Keratinocyte (primary cell): ENCODE results near the gene DDA1. TPM values are rescaled to one million over a fixed set of nuclear protein-coding genes. Genes with fewer than 3 reads are reported as not detected.

Experiments used
- DNase-seq: peaks from one replicate; pipeline ENCODE4 v3.0.0-alpha.2; 2011; ENCODE audit warnings: low read depth, missing footprints, low spot score
- FAIRE-seq: peaks from 2 replicates; lab custom pipeline; 2011; peaks lifted over from hg19 to GRCh38; lab: Jason Lieb, UNC
- H2AFZ ChIP-seq: 2 replicates; pipeline ENCODE4 v1.6.0; 2012; ENCODE audit warnings: low read length, control low read depth, inconsistent platforms; ENCODE audit not compliant: control insufficient read depth
- H3K27ac ChIP-seq: 2 replicates; pipeline ENCODE4 v1.5.1; 2011; ENCODE audit warnings: low read length; ENCODE audit not compliant: control insufficient read depth, insufficient read depth
- H3K27me3 ChIP-seq: 3 replicates; pipeline ENCODE4 v1.6.0; 2011; ENCODE audit warnings: low read length; ENCODE audit not compliant: control insufficient read depth, insufficient read depth; ENCODE audit errors: extremely low read depth
- H3K36me3 ChIP-seq, 2 experiments: 2 replicates in 1 of 2; 3 replicates in 1 of 2; pipeline ENCODE4 v1.5.1; 2011; ENCODE audit warnings: low read length in 2 of 2, mild to moderate bottlenecking in 1 of 2; ENCODE audit not compliant: control insufficient read depth in 2 of 2, insufficient read depth in 2 of 2; ENCODE audit errors: extremely low read depth in 1 of 2
- H3K4me1 ChIP-seq: 3 replicates; pipeline ENCODE4 v1.5.1; 2011; ENCODE audit warnings: low read length; ENCODE audit not compliant: control insufficient read depth, insufficient read depth; ENCODE audit errors: extremely low read depth
- H3K4me2 ChIP-seq: 3 replicates; pipeline ENCODE4 v1.6.0; 2011; ENCODE audit warnings: low read depth, low read length; ENCODE audit not compliant: control insufficient read depth, insufficient read depth; ENCODE audit errors: extremely low read depth
- H3K4me3 ChIP-seq, 3 experiments: fragments of 200-600 bp in 1 of 3; sonication (generic) in 1 of 3; 2 replicates in 2 of 3; 3 replicates in 1 of 3; pipeline ENCODE4 v1.5.1; 2011 to 2016; ENCODE audit warnings: low read length in 3 of 3, mild to moderate bottlenecking in 3 of 3, control low read depth in 2 of 3, inconsistent platforms in 1 of 3, low read depth in 1 of 3, mixed read lengths in 1 of 3, mixed run types in 1 of 3, moderate library complexity in 1 of 3; ENCODE audit not compliant: control insufficient read depth in 2 of 3, insufficient read depth in 2 of 3; ENCODE audit errors: extremely low read depth in 1 of 3
- H3K79me2 ChIP-seq: 2 replicates; pipeline ENCODE4 v1.6.0; 2012; ENCODE audit warnings: low read length; ENCODE audit not compliant: control insufficient read depth, insufficient read depth
- H3K9ac ChIP-seq: 3 replicates; pipeline ENCODE4 v1.6.0; 2011; ENCODE audit warnings: low read length; ENCODE audit not compliant: control insufficient read depth, insufficient read depth; ENCODE audit errors: extremely low read depth
- H3K9me1 ChIP-seq: 3 replicates; pipeline ENCODE4 v1.6.0; 2011; ENCODE audit warnings: low read length; ENCODE audit not compliant: control insufficient read depth, insufficient read depth; ENCODE audit errors: extremely low read depth
- H3K9me3 ChIP-seq: 2 replicates; pipeline ENCODE4 v1.5.1; 2012; ENCODE audit warnings: low read depth, low read length; ENCODE audit not compliant: control insufficient read depth
- H4K20me1 ChIP-seq: 3 replicates; pipeline ENCODE4 v1.6.0; 2011; ENCODE audit warnings: low read length; ENCODE audit not compliant: control insufficient read depth, insufficient read depth; ENCODE audit errors: extremely low read depth
- EZH2 ChIP-seq: IDR thresholded peaks from one replicate; pipeline ENCODE4 v1.6.1; 2012; ENCODE audit warnings: inconsistent platforms, mild to moderate bottlenecking, low read length, moderate library complexity
- dilution Hi-C: fragments of 300-500 bp; cut with MboI; formaldehyde crosslinking; loops from one replicate; pipeline ENCODE4 v1.7.0; 2020; ENCODE audit warnings: low sequenced_read_pairs; ENCODE audit not compliant: extremely low pct_ligation_motif_present
- polyA plus RNA-seq, 5 experiments: library from polyadenylated mRNA; depleted of rRNA in 3 of 5; stranded (reverse) in 3 of 5; stranded (forward) in 1 of 5; unstranded in 1 of 5; fragments of >200 nt; gene quantifications; 1 replicate in 1 of 5; 2 replicates in 3 of 5; 3 replicates in 1 of 5; pipeline versions ENCODE4 v1.2.1 to v1.2.3, GENCODE V29; 2011 to 2012; ENCODE audit warnings: missing spikeins in 2 of 5, low read depth in 1 of 5, low replicate concordance in 1 of 5
- TF ChIP-seq, protein P1 (sequence below), 3 experiments: IDR thresholded peaks in 1 of 3; conservative IDR thresholded peaks in 1 of 3; optimal IDR thresholded peaks in 1 of 3; 2 replicates in 2 of 3; 3 replicates in 1 of 3; pipeline versions ENCODE3 to v1.5.1; 2011; ENCODE audit warnings: low read length in 3 of 3, mild to moderate bottlenecking in 3 of 3, moderate library complexity in 2 of 3, control low read depth in 1 of 3, inconsistent platforms in 1 of 3; ENCODE audit not compliant: insufficient read depth in 2 of 3; ENCODE audit errors: extremely low read depth in 1 of 3

Gene DDA1
- polyA plus RNA-seq, 1 donor (not counting 4 experiments of a cell fraction or from before 2014, with no cell fraction given) = 59.4 TPM

- H3K9ac ChIP-seq = no peak overlapping the region
Measured at GRCh38 chr19:17332360-17332676, 23.0 kb downstream of the DDA1 start.

DNA sequence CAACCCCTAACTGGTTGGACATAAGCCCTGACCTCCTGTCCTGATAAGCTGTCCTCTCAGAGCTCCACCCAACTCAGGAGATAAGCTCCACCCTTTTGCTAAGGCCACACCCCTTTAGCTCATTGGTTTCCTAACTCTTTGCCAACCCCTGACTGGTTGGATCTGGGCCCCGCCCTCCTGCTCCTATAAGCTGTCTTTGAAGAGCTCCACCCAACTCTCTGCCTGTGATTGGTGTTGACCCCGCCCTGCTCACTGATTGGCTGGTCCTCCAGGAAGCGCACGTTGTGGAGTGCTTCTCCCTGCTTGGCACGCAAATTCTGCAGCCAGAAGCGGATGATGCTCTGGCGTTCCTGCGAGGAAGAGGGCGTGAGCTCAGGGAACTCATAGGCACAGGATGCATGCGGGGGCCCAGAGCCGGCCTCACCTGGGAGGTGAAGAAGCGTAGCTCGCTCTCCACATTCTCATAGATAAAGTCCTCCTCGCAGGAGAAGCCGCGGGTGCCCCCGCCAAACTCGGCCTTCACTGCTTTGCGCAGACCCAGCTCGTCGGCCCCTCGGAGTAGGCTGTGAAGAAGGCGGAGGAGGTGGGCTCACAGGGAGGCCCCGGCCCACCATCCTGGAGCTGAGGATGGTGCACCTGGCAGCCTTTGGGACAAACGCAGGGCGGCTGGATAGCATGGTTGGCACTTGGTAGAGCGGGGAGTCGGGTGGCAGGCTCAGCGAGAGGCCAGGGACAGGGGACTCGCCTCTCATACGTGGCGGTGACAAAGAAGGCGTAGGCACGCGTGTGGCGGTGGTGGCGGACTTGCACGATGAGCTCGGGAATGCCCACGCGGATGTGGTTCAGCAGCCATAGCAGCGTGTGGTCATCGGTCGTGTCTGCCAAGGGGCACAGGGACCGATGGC, 23.6 kb downstream of the DDA1 start:
- H3K4me1 ChIP-seq = peaks cover 24% of the 10 kb centered on the region
- H3K27ac ChIP-seq = no peak overlapping the region
- H3K9me3 ChIP-seq = no peaks in the 10 kb centered on the region
- no peak overlapping the region for H3K4me3 ChIP-seq
- no peak overlapping the region for H3K4me2 ChIP-seq
- dilution Hi-C loops = no loop called here
- no peak overlapping the region for H3K9ac ChIP-seq
- no peaks in the 10 kb centered on the region for H4K20me1 ChIP-seq
- peaks cover 25% of the 10 kb centered on the region for H3K27me3 ChIP-seq
- H3K36me3 ChIP-seq = no peaks in the 10 kb centered on the region
- H2AFZ ChIP-seq = no peak overlapping the region
- H3K9me1 ChIP-seq = no peaks in the 10 kb centered on the region
- H3K79me2 ChIP-seq = no peaks in the 10 kb centered on the region
- TF ChIP-seq, protein P1, sequence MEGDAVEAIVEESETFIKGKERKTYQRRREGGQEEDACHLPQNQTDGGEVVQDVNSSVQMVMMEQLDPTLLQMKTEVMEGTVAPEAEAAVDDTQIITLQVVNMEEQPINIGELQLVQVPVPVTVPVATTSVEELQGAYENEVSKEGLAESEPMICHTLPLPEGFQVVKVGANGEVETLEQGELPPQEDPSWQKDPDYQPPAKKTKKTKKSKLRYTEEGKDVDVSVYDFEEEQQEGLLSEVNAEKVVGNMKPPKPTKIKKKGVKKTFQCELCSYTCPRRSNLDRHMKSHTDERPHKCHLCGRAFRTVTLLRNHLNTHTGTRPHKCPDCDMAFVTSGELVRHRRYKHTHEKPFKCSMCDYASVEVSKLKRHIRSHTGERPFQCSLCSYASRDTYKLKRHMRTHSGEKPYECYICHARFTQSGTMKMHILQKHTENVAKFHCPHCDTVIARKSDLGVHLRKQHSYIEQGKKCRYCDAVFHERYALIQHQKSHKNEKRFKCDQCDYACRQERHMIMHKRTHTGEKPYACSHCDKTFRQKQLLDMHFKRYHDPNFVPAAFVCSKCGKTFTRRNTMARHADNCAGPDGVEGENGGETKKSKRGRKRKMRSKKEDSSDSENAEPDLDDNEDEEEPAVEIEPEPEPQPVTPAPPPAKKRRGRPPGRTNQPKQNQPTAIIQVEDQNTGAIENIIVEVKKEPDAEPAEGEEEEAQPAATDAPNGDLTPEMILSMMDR (optimal IDR thresholded peaks at IDR 0.05 in 1 of 3, IDR thresholded peaks at IDR 0.05 in 1 of 3, conservative IDR thresholded peaks at IDR 0.05 in 1 of 3; ENCODE audit: extremely low read depth in 1 of 3, insufficient read depth in 2 of 3, low read length in 3 of 3) = no peak
- TF ChIP-seq EZH2 = no peak
- DNase-seq (no peak), FAIRE-seq (no peak)

More at GRCh38 chr19:17332360-17332676, 23.0 kb downstream of the DDA1 start:
- Histone ChIP-seq H3K79me2 (no peaks in the 10 kb centered on the region), H3K9me1 (no peaks in the 10 kb centered on the region), H3K27ac (no peak overlapping the region), H3K36me3 (no peaks in the 10 kb centered on the region), H2AFZ (no peak overlapping the region), H3K4me1 (peaks cover 23% of the 10 kb centered on the region), H3K27me3 (peaks cover 25% of the 10 kb centered on the region), H3K4me3 (no peak overlapping the region), H3K9me3 (no peaks in the 10 kb centered on the region), H3K4me2 (no peak overlapping the region), H4K20me1 (no peaks in the 10 kb centered on the region)
- DNase-seq = no peak
- FAIRE-seq = no peak
- dilution Hi-C loops = no loop called here
- TF ChIP-seq EZH2 = no peak
- TF ChIP-seq, protein P1 (optimal IDR thresholded peaks at IDR 0.05 in 1 of 3, IDR thresholded peaks at IDR 0.05 in 1 of 3, conservative IDR thresholded peaks at IDR 0.05 in 1 of 3; ENCODE audit: extremely low read depth in 1 of 3, insufficient read depth in 2 of 3, low read length in 3 of 3) = no peak
